Activated naive CD8-positive, alpha-beta T cell (primary cell): ENCODE measurements around the gene MLIP.

Experiments
- H3K27ac Mint-ChIP-seq: one replicate; pipeline ENCODE4 v1.8.0; 2021; ENCODE audit warnings: mixed read lengths
- H3K27me3 Mint-ChIP-seq: one replicate; pipeline ENCODE4 v1.8.0; 2021; ENCODE audit warnings: mixed read lengths
- H3K36me3 Mint-ChIP-seq: one replicate; pipeline ENCODE4 v1.8.0; 2021; ENCODE audit warnings: mixed read lengths
- H3K4me1 Mint-ChIP-seq: one replicate; pipeline ENCODE4 v1.8.0; 2021; ENCODE audit warnings: low read depth, mixed read lengths
- H3K4me3 Mint-ChIP-seq: one replicate; pipeline ENCODE4 v1.8.0; 2021; ENCODE audit warnings: mild to moderate bottlenecking, mixed read lengths
- H3K9me3 Mint-ChIP-seq: one replicate; pipeline ENCODE4 v1.8.0; 2021; ENCODE audit warnings: low read depth, mixed read lengths

The MLIP gene

GRCh38 chr6:54315656-54316055 is 204.4 kb downstream of the MLIP start:
- Mint-ChIP-seq H3K27ac (no peak overlapping the region), H3K4me3 (no peak overlapping the region), H3K4me1 (no peaks in the 10 kb centered on the region), H3K9me3 (peaks cover 3% of the 10 kb centered on the region), H3K36me3 (no peaks in the 10 kb centered on the region), H3K27me3 (no peaks in the 10 kb centered on the region)
